ENCODE measurements around the gene DENND4A. TPM values are rescaled to one million over a fixed set of nuclear protein-coding genes. Genes with fewer than 3 reads are reported as not detected.

DENND4A gene
- total and polyA plus RNA-seq, 10 of the 15 experiments (the other 5 are each of a cell fraction or from before 2014, with no cell fraction given), result 14.2 to 81.8 (median 34.1) TPM

GRCh38 chr15:65818927-65819562, 27.0 kb upstream of the DENND4A start (continued):
- TF ChIP-seq MAX (IDR thresholded peaks at IDR 0.05; ENCODE audit: low read depth, low read length), result no peak
- TF ChIP-seq USF2 (IDR thresholded peaks at IDR 0.05; ENCODE audit: borderline replicate concordance, low read depth, low read length), result no peak; the same call in 1 of the 2 replicates
- no peak for TF ChIP-seq CBX3 (IDR thresholded peaks at IDR 0.05; ENCODE audit: borderline replicate concordance, low read depth)
- TF ChIP-seq RELA (IDR thresholded peaks at IDR 0.05; ENCODE audit: borderline replicate concordance, partially characterized antibody), result no peak
- no peak for TF ChIP-seq YY1 (IDR thresholded peaks at IDR 0.05; ENCODE audit: low read depth, low read length)
- peak; percentile 54; the same call in 1 of the 2 replicates for TF ChIP-seq CREB1 (IDR thresholded peaks at IDR 0.05; ENCODE audit: low read depth)
- TF ChIP-seq MYB (IDR thresholded peaks at IDR 0.05; ENCODE audit: borderline replicate concordance, low read depth, low read length), result no peak
- TF ChIP-seq CBFB (IDR thresholded peaks at IDR 0.05; ENCODE audit: low read depth), result peak; percentile 97
- TF ChIP-seq ZNF24 (IDR thresholded peaks at IDR 0.05), result peak; percentile 81
- TF ChIP-seq SREBF1 (IDR thresholded peaks at IDR 0.05; ENCODE audit: low read length), result no peak
- TF ChIP-seq E2F8 (IDR thresholded peaks at IDR 0.05; ENCODE audit: low read depth, partially characterized antibody), result peak; percentile 33
- TF ChIP-seq MTA2 (IDR thresholded peaks at IDR 0.05; ENCODE audit: low read depth), result peak; percentile 99
- TF ChIP-seq BCL3 (IDR thresholded peaks at IDR 0.05; ENCODE audit: borderline replicate concordance, insufficient read depth, low read depth, low read length, poor library complexity, severe bottlenecking), result peak; percentile 67
- peak; percentile 79; the same call in 1 of the 2 replicates for TF ChIP-seq MXI1 (IDR thresholded peaks at IDR 0.05; ENCODE audit: low read depth, low read length)
- no peak for TF ChIP-seq ZZZ3 (IDR thresholded peaks at IDR 0.05; ENCODE audit: control insufficient read depth, insufficient read length, low read depth)
- peak; percentile 86 for TF ChIP-seq JUND (IDR thresholded peaks at IDR 0.05; ENCODE audit: low read depth, low read length)
- no peak for TF ChIP-seq ZNF274 (IDR thresholded peaks at IDR 0.05; ENCODE audit: insufficient read depth, insufficient read length)
- TF ChIP-seq ATF3 (IDR thresholded peaks at IDR 0.05; ENCODE audit: borderline replicate concordance, extremely low read depth, low read depth, low read length), result no peak
- TF ChIP-seq SIN3A (IDR thresholded peaks at IDR 0.05; ENCODE audit: low read depth, low read length), result no peak
- TF ChIP-seq USF1 (IDR thresholded peaks at IDR 0.05; ENCODE audit: borderline replicate concordance, extremely low read length, insufficient read depth, low read depth, low read length), result no peak
- TF ChIP-seq RELB (IDR thresholded peaks at IDR 0.05; ENCODE audit: low read depth), result peak; percentile 99
- TF ChIP-seq SRF (IDR thresholded peaks at IDR 0.05; ENCODE audit: low read depth in 2 of 2, low read length in 2 of 2), result no peak

Measured in GM12878 (cell line).